Occipital lobe (tissue), 2 donors: ENCODE data around the gene DUSP3. TPM values are rescaled to one million over a fixed set of nuclear protein-coding genes. Genes with fewer than 3 reads are reported as not detected.

Source experiments
- DNase-seq: peaks from one replicate; lab custom pipeline; 2025; lab: John Stamatoyannopoulos, UW
- total RNA-seq: library from RNA; depleted of rRNA; stranded (reverse); fragments of >200 nt; gene quantifications from one replicate; pipeline ENCODE4 v1.2.3, GENCODE V29; 2014

DUSP3 gene
- total RNA-seq, 1 donor from 2014 or later = 38.2 TPM

DNA sequence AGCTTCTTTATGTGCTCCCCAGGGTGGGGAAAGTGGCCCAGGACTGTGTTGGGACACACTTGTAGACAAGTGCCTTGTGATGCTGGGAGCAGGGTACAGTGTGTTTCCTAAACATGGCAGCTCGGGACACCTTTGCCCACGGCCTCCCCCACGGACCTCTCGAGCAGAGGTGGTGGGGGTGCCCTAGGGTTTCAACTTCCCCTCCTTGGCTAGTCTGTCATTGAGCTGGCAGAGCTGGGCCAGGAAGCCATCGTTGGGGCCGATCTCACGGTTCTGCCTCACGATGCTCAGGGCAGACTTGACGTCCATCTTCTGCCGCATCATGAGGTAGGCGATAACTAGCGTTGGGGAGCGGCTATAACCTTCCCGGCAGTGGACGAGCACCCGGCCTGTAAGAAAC lies 9.4 kb downstream of the DUSP3 start:
- DNase-seq = no peak

DNA sequence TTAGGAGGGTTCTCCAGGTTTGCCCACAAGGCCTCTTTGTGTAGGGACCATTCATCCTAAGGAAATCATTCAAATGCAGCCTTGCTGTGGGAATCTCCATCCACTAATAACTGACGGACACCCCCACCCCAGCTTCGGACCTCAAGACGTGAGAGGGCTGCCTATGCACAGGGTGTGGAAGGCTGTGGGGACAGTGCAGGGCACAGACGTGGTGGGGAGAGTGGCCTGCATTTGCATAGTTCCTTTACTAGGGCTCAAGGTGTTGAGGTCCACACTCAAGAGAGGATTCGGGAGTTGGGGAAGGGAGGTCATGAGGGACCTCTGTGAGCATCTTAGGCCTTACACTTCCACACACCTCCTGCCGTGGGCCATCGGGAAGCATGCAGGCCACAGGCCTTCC lies 9.8 kb downstream of the DUSP3 start:
- no peak for DNase-seq

DNA sequence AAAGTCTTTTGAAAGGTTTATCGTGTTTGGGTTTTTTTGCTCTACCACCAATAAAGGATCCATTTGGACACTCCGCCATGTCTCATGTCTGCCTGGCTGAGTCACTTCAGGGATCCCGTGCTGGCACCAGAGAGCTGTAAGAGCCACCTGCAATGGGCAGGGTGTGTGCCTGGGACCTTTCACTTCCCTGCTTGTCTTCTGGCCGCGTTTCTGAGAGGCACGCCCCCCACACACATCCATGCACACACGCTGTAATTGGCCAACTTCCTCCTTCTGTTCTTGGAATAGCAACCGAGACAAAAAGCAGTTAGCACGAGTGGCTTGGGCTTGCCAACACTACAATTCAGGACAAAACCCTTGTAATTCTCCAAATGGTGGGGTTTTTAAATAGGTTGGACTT lies 10.4 kb downstream of the DUSP3 start:
- no peak for DNase-seq

DNA sequence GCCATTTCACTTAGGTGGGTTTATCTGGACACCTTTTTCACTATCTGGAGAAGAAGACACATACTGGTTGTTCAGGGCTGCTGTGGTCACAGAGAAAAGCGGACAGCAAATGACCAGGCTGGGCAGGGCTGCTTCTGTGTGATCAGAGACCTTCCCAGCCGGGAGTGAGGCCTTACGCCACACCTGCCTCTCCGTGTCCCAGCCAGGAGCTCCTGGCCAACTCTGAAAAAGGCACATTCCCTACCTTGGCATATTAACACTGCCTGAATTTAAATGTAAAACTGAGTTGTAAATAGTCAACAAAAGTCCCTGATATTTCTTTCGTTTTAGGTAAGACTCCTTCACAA lies 11.1 kb downstream of the DUSP3 start:
- DNase-seq = no peak

DNA sequence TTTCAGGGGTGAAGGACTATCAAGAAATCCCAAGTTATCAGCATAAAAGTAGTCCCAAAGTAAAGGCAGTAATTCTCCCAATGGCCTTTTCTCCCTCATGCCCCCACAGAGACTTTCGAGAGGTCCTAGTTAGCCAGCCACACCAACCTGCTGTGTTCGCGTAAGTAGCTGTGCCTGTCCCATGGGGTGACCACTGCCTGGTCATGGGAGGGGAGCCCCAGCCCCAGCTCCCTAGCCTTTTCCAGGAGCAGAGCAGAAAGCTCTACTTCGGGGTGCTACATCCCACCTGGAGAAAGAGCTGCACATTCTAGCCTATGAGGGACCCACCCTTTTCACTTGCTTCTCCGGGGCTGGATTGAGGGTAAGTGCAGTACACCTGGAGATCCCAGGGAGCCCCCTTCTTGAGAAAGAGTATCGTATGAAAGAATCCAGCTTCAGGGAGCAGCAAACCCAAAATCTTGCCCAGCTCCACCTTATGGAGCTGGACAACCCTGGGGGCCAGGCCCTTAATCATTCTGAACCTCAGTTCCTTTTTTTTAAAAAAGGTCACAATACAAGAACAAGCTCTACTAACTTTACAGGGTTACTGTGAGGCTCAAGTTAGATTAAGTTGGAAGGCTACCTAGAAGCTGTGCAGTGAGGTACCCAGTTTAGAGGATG lies 11.6 kb downstream of the DUSP3 start:
- no peak for DNase-seq

DNA sequence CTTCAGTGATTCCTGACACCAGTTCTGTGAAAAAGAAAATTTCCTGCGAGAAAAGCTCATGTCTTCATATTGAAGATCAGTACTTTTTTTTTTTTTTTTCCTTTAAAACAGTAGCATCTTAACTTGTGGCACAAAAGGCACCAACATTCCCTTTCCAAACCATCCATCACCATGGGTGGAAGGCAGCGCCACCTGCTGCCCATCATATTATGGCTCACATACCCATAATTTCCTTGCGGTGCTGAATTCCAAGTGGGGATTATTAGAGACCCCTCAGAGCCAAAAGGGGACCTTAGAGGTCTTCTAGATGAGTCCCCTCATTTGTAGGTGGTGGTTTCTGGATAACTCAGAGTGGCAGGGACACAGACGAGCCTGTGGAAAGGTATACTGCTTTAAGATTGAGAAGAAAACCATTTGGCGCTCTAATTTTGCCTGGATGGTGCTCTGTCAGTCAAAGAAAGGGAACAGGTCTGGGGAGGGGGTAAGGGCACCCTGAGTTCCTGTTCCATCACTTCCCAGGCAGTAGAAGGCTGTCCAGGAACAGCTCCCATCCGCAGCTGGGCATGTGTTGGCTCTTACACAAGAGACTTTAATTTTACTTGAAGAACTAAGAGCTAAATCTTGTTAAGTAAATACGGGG lies 12.2 kb downstream of the DUSP3 start:
- DNase-seq = peak; percentile 32

DNA sequence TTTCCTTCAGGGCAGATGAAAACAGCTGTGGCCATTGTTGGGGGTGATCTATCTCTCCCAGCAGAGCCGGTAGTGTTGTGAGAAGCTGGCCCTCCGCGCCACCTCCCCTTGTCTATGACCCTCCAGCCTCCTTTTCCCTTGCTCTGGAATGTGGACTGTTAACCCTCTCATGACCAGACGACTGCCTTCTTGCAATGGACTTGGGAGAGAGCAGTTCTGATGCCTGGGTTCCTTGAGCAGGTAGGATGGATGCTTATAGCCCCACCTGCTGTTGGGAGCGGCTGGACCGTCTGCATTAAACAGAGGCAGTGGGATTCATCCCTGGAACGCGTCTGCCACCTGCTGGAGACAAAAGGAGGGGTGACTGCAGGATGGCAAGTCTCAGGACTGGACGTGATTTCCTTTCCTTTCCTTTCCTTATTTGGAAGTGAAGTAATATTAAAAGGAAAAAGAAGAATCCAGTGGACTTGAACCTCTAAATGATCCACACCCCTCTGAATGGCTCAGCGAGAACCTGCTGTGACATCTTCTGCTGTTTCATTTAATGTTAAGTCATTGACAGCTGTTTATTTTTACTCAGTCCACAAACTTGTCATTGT lies 18.4 kb downstream of the DUSP3 start:
- peak; percentile 89 for DNase-seq

DNA sequence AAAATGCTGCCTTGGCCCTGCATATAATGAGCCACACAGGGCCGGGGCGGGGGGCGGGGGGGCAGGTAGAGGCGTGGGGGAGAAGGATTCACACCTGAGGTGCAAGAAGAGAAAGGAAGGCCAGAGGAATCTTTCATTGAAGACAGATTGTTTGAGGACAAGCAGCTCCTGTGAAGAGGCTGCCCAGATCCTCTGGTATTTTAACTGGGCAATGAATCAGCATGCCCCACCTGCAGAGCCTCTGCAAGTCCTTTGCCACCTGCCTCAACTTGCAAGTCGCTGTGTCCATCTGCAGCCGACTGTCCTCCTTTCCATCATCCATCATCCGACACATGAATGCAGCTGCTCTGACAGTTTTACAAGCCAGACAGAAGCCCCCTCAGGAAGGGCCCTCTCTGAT lies 18.9 kb downstream of the DUSP3 start:
- no peak for DNase-seq

DNA sequence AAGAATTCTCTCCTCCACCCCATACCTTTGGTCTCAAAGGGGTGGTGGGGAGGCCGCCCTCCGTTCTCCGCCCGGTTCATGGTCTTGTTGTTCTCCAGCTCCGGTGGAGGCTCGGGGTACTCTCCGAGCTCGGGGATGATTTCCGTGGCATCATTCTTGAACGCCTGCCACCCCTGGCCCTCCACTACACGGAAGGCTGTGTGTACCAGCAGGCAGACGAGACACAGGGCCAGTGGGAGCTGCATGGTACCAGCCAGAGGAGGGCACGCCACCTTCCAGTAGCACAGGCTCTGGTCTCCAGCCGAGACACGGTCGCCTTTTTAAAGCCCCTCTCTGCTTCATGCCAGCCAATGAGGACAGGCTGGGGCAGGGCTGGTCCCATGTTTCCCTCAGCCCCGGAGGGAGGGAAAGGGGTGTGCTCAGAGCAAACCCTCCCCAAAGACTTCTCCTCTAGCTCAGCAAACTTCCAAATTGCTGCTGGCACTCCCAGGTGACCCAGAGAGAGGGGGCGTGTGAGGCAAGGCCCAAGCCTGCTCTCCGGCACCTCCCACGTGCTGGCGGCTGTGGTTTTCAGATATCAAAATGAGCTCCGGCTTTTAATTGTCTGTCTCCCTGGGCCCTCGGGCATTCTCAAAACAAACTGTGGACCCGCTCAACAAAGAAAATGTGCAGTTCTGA lies 20.1 kb downstream of the DUSP3 start, which contains the start of gene SOST:
Gene SOST (minus strand): TSS at position 295 of the 678 bp plus-strand sequence. CDS start 50 bp downstream, at position 245.
- no peak for DNase-seq

DNA sequence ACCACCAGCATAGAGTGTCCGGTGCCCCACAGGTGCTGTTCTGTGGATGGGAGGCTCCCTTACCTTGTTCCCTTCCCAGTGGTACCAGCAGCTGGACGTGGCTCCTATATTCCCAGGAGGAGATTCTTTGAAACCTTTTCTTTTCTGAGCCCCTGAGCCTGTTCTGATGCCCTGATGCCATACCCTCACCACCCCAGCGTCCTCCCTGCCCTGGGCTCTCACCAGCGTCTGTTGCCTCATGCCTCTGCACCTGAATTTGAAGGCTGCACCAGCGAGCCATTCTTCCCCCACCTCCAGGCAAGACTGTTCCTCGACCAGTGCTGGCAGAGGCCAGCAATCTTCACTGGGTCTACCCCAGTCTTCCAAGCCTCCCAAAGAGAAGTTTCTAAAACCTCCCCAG lies 20.7 kb downstream of the DUSP3 start:
- DNase-seq = no peak

DNA sequence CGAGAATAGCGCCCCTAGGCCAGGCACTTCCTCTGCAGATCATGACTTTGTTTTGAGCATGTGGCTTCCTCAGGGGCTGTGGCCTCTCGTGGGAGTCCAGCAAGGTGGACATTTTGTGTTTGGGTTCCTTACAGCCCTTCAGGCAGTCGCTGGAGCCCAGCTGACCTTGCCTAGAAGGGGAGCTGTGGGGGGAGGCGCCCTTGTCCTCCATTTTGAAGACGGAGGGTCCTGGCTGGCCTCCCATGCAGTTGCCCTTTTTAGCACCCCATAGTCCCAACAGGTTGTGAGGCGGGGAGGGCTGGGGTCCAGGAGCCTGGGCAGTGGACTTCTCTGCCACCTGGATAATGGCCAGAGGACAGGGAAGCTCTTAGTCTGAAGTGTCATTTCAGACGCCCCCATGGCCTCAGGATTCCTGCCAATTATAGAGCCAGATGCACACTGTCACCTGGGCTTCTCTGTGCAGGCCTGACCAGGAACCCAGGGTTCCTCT lies 21.6 kb downstream of the DUSP3 start:
- no peak for DNase-seq

DNA sequence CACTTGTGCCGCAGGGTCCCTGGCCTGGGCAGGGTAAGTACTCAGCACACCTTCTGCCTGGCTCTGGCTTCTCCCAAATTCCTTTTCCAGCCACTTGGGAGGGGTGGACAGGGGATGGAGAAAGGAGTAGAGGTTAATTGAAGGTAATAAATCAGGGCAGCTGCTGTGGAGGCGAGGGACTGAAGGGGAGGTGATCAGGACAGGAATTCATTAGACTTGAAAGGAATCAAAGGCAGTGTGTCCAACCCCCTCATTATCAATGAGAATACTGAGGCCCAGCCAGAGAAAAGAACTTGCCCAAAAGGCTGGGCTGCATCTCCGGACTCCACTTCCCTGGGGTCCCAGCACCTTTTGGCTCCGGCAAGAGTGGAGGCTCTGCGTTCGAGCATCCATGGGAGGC lies 22.6 kb downstream of the DUSP3 start:
- DNase-seq = no peak

DNA sequence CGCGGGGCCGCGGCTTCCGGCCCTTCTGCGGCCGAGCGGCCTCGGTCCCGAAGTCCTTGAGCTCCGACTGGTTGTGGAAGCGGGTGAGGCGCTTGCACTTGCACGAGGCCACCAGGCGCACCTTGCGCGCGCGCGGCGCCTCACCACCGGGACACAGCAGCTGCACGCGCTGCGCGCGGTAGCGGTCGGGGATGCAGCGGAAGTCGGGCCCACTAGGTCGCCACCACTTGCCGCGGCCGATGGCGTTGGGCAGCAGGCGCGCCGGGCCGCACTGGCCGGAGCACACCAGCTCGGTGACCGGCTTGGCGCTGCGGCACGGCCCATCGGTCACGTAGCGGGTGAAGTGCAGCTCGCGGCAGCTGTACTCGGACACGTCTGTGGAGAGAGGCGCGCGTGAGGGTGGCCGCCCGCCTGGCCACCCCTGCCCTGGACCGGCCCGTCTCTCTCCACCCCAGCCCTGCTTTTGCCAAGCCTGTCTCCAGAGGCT lies 23.3 kb downstream of the DUSP3 start:
- DNase-seq = no peak

DNA sequence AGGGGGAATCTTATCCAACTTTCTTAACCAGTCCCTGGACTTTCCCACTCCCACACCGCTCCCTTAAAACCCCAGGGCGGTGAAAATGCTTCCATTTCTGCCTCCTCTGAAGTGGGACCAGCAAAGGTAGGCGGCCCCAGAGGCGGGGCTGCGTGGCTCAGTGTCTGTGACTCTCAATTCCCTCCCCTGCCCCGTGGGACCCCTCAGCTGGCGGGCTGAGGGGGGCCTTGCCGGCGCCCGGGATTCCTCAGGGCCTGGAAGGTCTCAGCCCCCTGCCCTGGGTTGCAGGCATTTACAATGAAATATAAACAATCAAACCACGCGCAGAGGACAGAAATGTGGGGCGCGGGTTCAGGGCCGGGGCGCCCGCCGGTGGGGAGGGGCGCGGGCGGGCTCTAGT lies 23.8 kb downstream of the DUSP3 start:
- DNase-seq = no peak

DNA sequence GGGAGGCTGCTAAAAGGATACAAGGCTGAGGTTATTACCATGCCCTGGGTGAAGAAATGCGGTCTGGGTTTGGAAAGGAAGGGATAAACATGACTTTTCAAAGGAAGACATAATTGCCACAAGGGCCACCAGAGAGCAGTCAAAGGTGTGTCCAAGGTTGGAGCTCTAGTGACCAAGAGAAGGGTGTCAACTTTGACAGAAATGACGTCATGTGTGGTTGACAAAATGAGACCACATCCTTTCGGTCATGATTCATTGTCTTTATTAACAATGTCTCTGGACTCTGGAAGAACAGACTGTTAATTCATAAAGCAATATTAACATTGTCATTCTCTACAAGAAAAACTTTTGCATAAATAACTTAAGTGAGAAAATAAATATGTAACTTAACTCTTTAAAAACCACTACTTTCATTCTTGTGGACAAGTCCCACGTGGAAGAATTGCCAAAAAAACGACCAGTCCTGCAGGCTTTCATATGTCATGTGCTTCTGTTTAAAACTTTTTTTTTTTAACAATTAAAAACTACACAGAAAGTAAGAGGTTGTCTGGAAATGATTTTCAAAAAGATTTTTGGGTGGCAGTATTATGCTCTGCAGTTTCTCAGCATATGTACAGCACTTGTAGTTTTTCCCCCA lies 25.2 kb downstream of the DUSP3 start:
- DNase-seq = no peak

DNA sequence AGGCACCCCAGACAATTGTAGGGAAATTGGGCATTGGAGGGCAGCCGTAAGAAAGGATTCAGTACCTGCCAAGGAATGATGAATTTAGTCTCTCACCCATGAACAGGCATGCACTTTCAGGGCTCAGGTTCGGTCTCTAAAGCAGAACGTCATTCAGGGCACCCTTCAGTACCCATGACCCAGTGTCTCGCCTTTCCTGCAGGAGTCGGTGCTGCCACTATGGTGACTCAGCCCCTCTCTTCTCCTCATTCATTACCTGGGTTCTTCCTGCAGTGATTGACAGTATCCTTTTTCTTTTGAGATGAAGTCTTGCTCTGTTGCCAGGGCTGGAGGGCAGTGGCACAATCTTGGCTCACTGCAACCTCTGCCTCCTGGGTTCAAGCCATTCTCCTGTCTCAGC lies 28.6 kb downstream of the DUSP3 start:
- DNase-seq = no peak

DNA sequence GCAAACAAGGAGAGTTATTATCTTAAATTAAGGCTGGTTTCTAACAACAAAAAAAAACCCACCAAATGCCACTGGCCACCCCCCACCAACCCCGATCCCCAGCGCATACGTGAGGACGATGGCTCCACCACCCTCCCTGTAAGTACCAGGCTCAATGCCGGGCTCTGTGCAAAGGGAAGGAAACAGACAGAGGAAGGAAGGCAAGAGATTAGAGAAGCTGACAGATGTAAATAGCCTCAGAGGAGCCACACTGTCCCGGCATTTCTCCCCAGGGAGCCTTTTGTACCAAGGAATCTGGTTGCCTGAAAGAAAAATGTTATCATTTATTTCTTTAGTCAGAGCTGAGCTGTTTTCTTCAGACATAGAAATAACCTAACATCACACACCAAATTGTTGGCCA lies 33.2 kb downstream of the DUSP3 start:
- no peak for DNase-seq

DNA sequence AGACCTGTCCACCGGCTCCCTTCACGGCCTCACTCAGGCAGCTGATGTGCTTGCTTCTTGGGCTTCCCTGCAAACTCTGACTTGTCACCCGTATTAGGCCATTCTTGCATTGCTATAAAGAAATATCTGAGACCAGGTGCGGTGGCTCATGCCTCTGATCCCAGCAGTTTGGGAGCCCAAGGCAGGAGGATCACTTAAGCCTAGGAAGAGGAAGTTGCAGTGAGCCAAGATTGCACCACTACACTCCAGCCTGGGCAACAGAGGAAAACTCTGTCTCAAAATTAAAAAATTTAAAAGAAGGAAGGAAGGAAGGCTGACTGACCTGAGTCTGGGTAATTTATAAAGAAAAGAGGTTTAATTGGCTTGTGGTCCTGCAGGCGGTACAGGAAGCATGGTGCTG lies 37.1 kb downstream of the DUSP3 start:
- DNase-seq = no peak

DNA sequence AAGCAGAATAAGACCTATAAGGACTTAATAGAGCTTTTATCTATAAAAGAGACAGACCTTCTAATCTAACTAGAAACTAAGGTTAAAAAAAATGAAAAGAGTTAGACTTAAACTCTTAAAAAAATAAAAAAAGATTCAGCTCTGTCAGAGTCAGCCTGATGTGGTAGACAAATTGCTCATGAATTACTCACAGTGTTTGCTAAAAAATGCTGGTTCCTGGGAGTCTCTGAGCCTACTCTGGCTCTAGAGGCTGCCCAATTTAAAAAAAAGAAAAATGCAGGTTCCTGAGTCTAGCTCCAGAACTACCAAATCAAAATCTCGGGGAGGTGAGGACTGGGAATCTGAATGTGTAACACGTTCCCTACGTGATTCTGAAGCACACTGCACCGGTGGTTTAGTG lies 38.2 kb downstream of the DUSP3 start:
- no peak for DNase-seq

DNA sequence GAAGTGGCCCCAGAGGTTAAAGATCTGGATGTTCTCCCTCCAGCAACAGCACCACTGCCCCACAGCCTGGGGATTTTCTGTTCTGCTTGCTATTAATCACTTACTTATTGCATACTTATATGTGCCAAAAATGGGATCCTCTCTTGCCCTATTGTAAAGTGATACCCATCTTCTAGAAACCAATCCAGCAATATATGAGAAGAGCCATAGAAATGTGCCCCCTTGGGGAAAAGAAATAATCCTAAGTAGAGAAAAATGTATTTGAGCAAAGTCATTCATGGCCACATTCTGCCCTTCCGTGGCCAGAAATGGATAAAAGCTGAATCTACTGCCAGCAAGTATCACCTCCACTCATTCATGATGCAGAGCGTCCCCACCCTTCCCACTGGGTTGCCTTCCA lies 41.1 kb downstream of the DUSP3 start:
- DNase-seq = no peak

DNA sequence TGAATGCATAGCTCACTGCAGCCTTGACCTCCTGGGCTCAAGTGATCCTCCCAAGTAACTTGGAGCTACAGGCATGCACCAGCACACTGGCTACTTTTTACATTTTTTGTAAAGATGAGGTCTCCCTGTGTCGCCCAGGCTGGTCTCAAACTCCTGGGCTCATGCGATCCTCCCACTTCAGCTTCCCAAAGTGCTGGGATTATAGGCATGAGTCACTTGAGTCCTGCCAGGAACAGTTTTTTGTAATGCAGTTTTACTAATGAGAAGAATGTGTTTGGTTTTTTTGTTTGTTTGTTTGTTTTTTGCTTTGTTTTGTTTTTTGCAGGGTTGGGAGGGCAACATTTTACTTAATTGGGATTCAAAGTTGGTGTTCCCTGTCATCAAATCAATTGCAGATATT lies 42.4 kb downstream of the DUSP3 start:
- DNase-seq = no peak

DNA sequence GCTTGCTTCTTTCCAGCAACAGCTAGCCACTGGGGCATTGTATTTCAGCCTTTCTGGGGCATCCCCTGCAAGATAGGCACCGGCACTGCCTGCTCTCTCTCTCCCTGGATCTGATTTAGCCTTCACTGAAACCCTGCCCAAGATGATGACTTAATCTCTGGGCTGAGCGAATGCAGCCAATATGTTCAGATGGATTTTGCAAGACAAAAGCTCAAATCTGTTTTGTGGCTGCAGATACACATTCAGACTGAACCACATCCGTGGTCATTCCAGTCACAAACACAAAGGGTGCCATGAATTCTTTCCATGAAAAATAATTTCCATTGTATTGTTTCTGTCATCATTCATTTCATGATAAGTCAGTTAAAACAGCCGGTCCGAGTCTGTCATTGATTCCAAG lies 44.4 kb downstream of the DUSP3 start:
- DNase-seq = no peak
